Neural progenitor cell (in vitro differentiated cells): ENCODE data around the gene OXSR1.

Experiments
- EZH2 ChIP-seq: fragments of 200-600 bp; sonication (generic); IDR thresholded peaks from 2 replicates; pipeline ENCODE4 v1.6.1; 2017; ENCODE audit warnings: antibody characterized with exemption, mild to moderate bottlenecking, moderate library complexity
- EZH2phosphoT487 ChIP-seq: fragments of 200-600 bp; sonication (generic); IDR thresholded peaks from 2 replicates; pipeline ENCODE4 v1.6.1; 2017; ENCODE audit warnings: antibody characterized with exemption
- TF ChIP-seq, protein P1 (sequence below): fragments of 200-600 bp; sonication (generic); IDR thresholded peaks from 2 replicates; pipeline ENCODE4 v1.5.1; 2017; ENCODE audit warnings: antibody characterized with exemption, mild to moderate bottlenecking

DNA sequence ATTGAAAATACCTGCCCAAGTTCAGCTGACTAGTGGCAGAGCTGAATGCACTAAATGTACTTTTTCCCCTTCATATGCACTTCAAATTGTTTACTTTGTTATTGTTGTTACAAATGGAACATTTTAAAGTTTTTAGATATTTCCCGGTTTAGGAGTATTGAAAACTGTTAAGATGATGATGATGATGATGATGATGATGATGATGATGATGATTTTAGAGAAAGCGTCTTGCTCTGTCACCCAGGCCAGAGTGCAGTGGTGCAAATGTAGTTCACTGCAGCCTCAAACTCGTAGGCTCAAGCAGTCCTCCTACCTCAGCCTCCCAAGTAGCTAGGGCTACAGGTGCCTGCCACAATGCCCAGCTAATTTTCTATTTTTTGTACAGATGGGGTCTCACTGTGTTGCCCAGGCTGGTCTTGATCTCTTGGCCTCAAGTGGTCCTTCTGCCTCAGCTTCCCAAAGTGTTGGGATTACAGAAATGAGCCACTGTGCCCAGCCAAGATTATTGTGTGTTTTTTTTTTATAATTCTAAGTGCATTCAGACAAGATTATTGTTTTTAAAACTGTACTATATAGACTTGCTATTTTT, 54.4 kb downstream of the OXSR1 start:
- TF ChIP-seq, protein P1, sequence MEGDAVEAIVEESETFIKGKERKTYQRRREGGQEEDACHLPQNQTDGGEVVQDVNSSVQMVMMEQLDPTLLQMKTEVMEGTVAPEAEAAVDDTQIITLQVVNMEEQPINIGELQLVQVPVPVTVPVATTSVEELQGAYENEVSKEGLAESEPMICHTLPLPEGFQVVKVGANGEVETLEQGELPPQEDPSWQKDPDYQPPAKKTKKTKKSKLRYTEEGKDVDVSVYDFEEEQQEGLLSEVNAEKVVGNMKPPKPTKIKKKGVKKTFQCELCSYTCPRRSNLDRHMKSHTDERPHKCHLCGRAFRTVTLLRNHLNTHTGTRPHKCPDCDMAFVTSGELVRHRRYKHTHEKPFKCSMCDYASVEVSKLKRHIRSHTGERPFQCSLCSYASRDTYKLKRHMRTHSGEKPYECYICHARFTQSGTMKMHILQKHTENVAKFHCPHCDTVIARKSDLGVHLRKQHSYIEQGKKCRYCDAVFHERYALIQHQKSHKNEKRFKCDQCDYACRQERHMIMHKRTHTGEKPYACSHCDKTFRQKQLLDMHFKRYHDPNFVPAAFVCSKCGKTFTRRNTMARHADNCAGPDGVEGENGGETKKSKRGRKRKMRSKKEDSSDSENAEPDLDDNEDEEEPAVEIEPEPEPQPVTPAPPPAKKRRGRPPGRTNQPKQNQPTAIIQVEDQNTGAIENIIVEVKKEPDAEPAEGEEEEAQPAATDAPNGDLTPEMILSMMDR = no peak
- TF ChIP-seq EZH2 = no peak
- TF ChIP-seq EZH2phosphoT487 = no peak
